A549 (cell line): Measurements from ENCODE around the gene AKAP6. TPM values are rescaled to one million over a fixed set of nuclear protein-coding genes. Genes with fewer than 3 reads are reported as not detected.

Experiments
- ATAC-seq, 2 experiments: fragments of 200-7000 bp in 1 of 2; fragments of >200 bp in 1 of 2; cut with Nextera tagmentation in 1 of 2; cut with Tn5 transposase in 1 of 2; 3 replicates each; pipeline versions ENCODE4 v1.8.0 to v1.9.1; 2018 to 2020; ENCODE audit warnings: mild to moderate bottlenecking in 1 of 2, moderate library complexity in 1 of 2
- CTCF ChIA-PET: fragments of 300-600 bp; sonication (Branson Sonifier 250); formaldehyde crosslinking; extraction: SDS; loops from one replicate; lab custom pipeline; 2021; ENCODE audit warnings: antibody characterized with exemption, inconsistent platforms; lab: Yijun Ruan, JAX
- POLR2A ChIA-PET: fragments of 350-600 bp; formaldehyde crosslinking; extraction: SDS; loops from one replicate; lab custom pipeline; 2021; ENCODE audit warnings: antibody characterized with exemption, inconsistent platforms; lab: Yijun Ruan, JAX
- DNase-seq, 2 experiments: peaks; one replicate each; pipeline versions ENCODE4 v3.0.0 to v3.0.0-alpha.2; 2011 to 2016; ENCODE audit warnings: low read depth in 1 of 2, low spot score in 1 of 2
- FAIRE-seq: peaks from 2 replicates; lab custom pipeline; 2011; peaks lifted over from hg19 to GRCh38; lab: Jason Lieb, UNC
- H3K27ac ChIP-seq, 2 experiments: fragments of >200 bp; sonication (Bioruptor Twin); formaldehyde crosslinking; 3 replicates each; pipeline ENCODE4 v1.5.1; 2016 to 2017
- H3K4me1 ChIP-seq: fragments of >200 bp; sonication (Bioruptor Twin); formaldehyde crosslinking; 3 replicates; pipeline ENCODE4 v1.6.1; 2016
- H3K4me2 ChIP-seq: fragments of >200 bp; sonication (Bioruptor Twin); formaldehyde crosslinking; 3 replicates; pipeline ENCODE4 v1.6.1; 2016
- H3K4me3 ChIP-seq: fragments of >200 bp; sonication (Bioruptor Twin); formaldehyde crosslinking; 3 replicates; pipeline ENCODE4 v1.5.1; 2016
- H3K9me3 ChIP-seq: fragments of >200 bp; sonication (Bioruptor Twin); formaldehyde crosslinking; 3 replicates; pipeline ENCODE4 v1.6.1; 2016
- BHLHE40 ChIP-seq: IDR thresholded peaks from 2 replicates; pipeline ENCODE4 v1.6.1; 2012; ENCODE audit warnings: low read depth, low read length, inconsistent platforms
- CHD4 ChIP-seq: fragments of 200-600 bp; sonication (generic); IDR thresholded peaks from 2 replicates; pipeline ENCODE4 v1.6.1; 2016; ENCODE audit warnings: antibody characterized with exemption, mild to moderate bottlenecking, borderline replicate concordance
- CTCF ChIP-seq: fragments of >200 bp; sonication (Bioruptor Twin); formaldehyde crosslinking; IDR thresholded peaks from 3 replicates; pipeline ENCODE4 v1.5.1; 2016
- EHMT2 ChIP-seq: fragments of 200-600 bp; sonication (generic); IDR thresholded peaks from 2 replicates; pipeline ENCODE4 v1.6.1; 2016; ENCODE audit warnings: antibody characterized with exemption, low read depth, mild to moderate bottlenecking, moderate library complexity
- FOSL2 ChIP-seq, 2 experiments: fragments of 450-650 bp in 1 of 2; fragments of >200 bp in 1 of 2; sonication (Bioruptor Twin) in 1 of 2; formaldehyde crosslinking; IDR thresholded peaks; 2 replicates each; pipeline versions ENCODE4 v1.5.0 to v1.6.1; 2016 to 2020; ENCODE audit warnings: mild to moderate bottlenecking in 1 of 2, moderate library complexity in 1 of 2
- HOXB5 ChIP-seq: fragments of 250-450 bp; sonication (Bioruptor Pico); IDR thresholded peaks from 2 replicates; pipeline ENCODE4 v1.5.0; 2020; ENCODE audit warnings: mild to moderate bottlenecking, moderate library complexity
- MAX ChIP-seq: IDR thresholded peaks from 2 replicates; pipeline ENCODE4 v1.6.1; 2012
- POLR2A ChIP-seq: IDR thresholded peaks from 2 replicates; pipeline ENCODE4 v1.6.1; 2012; ENCODE audit warnings: mild to moderate bottlenecking, low read length
- POLR2AphosphoS2 ChIP-seq: conservative IDR thresholded peaks from 2 replicates; pipeline ENCODE4 v1.6.1; 2012; ENCODE audit warnings: low read length, improper control_type of control experiment, inconsistent platforms
- RAD21 ChIP-seq, 2 experiments: fragments of >200 bp in 1 of 2; sonication (Bioruptor Twin) in 1 of 2; formaldehyde crosslinking in 1 of 2; IDR thresholded peaks in 1 of 2; conservative IDR thresholded peaks in 1 of 2; 2 replicates in 1 of 2; 3 replicates in 1 of 2; pipeline ENCODE4 v1.6.1; 2012 to 2018; ENCODE audit warnings: inconsistent platforms in 1 of 2
- RARB ChIP-seq: fragments of 250-450 bp; sonication (Bioruptor Pico); IDR thresholded peaks from 2 replicates; pipeline ENCODE4 v1.8.0; 2021; ENCODE audit warnings: mild to moderate bottlenecking, moderate library complexity
- RFX5 ChIP-seq: fragments of 450-650 bp; IDR thresholded peaks from 2 replicates; pipeline ENCODE4 v1.7.1; 2014; ENCODE audit warnings: antibody characterized with exemption, mild to moderate bottlenecking, moderate library complexity
- RNF2 ChIP-seq: fragments of 200-600 bp; sonication (generic); IDR thresholded peaks from 2 replicates; pipeline ENCODE4 v1.6.1; 2016; ENCODE audit warnings: low read depth, mild to moderate bottlenecking, antibody characterized with exemption, moderate library complexity, borderline replicate concordance
- USF2 ChIP-seq: fragments of 450-650 bp; IDR thresholded peaks from 2 replicates; pipeline ENCODE4 v1.6.1; 2014; ENCODE audit warnings: antibody characterized with exemption
- ZNF302 ChIP-seq: fragments of 250-450 bp; sonication (Bioruptor Pico); IDR thresholded peaks from 2 replicates; pipeline ENCODE4 v1.9.0; 2021; ENCODE audit warnings: inconsistent platforms, mild to moderate bottlenecking, moderate library complexity
- WGBS: methylation state at CpG from one replicate; pipeline ENCODE4 v1.1.6; 2017; ENCODE audit errors: missing lambda C conversion rate; 5-methylcytosine and 5-hydroxymethylcytosine counted together
- polyA plus RNA-seq, 4 experiments: library from polyadenylated mRNA; depleted of rRNA in 3 of 4; stranded (reverse); fragments of >200 nt; fragmentation: RNase III in 1 of 4; extraction: RNeasy Plus Mini Kit Qiagen cat#74134 plus additional on column Dnase treatment in 1 of 4; gene quantifications; 2 replicates in 3 of 4; 3 replicates in 1 of 4; pipeline ENCODE4 v1.2.3, GENCODE V29; 2011 to 2017
- TF ChIP-seq, protein P1 (sequence below): fragments of 250-450 bp; sonication (Bioruptor Pico); IDR thresholded peaks from 2 replicates; pipeline ENCODE4 v1.5.0; 2021; ENCODE audit warnings: mild to moderate bottlenecking, moderate library complexity, borderline replicate concordance

The AKAP6 gene
- polyA plus RNA-seq, 2 of the 4 experiments (the other 2 are of a cell fraction): 0.27 to 1.9 TPM

GRCh38 chr14:32363761-32364160, 34.7 kb downstream of the AKAP6 start:
- Histone ChIP-seq H3K9me3 (no peaks in the 10 kb centered on the region), H3K4me2 (no peak overlapping the region), H3K4me3 (no peak overlapping the region), H3K4me1 (0 out of 3 replicates have a peak, but pooled peaks cover 8% of the 10 kb centered on the region), H3K27ac (no peak overlapping the region)
- DNase-seq (no peak), ATAC-seq (no peak), FAIRE-seq (no peak)
- 82% methylated on average over 4 of the region's 4 CpGs for WGBS
- TF ChIP-seq BHLHE40: no peak
- ChIA-PET CTCF (interaction anchor here (0.6 to 2.3 kb wide), 4 partner anchors 18 to 732 kb away, joined by 3 to 5 read pairs (median 4); no protein-coding TSS in a partner anchor), POLR2A (no interaction called here)

GRCh38 chr14:32364941-32365340, 35.8 kb downstream of the AKAP6 start:
- DNase-seq: no peak
- no peak for FAIRE-seq
- no peaks in the 10 kb centered on the region for H3K9me3 ChIP-seq
- no peak overlapping the region for H3K4me2 ChIP-seq
- no peak overlapping the region for H3K4me3 ChIP-seq
- ChIA-PET POLR2A (no interaction called here), CTCF (interaction anchor here (0.6 to 2.3 kb wide), 3 partner anchors 10 to 591 kb away, joined by 3 to 5 read pairs (median 3); no protein-coding TSS in a partner anchor)
- 73% methylated on average over 1 of the region's 1 CpG for WGBS
- no peak overlapping the region; a peak in 1 of 6 replicates for H3K27ac ChIP-seq
- TF ChIP-seq HOXB5 (CRISPR knock-in tag): no peak
- TF ChIP-seq RNF2: no peak
- no peak for TF ChIP-seq POLR2A
- TF ChIP-seq, protein P1, sequence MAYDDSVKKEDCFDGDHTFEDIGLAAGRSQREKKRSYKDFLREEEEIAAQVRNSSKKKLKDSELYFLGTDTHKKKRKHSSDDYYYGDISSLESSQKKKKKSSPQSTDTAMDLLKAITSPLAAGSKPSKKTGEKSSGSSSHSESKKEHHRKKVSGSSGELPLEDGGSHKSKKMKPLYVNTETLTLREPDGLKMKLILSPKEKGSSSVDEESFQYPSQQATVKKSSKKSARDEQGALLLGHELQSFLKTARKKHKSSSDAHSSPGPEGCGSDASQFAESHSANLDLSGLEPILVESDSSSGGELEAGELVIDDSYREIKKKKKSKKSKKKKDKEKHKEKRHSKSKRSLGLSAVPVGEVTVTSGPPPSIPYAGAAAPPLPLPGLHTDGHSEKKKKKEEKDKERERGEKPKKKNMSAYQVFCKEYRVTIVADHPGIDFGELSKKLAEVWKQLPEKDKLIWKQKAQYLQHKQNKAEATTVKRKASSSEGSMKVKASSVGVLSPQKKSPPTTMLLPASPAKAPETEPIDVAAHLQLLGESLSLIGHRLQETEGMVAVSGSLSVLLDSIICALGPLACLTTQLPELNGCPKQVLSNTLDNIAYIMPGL (CRISPR knock-in tag): no peak
- TF ChIP-seq POLR2AphosphoS2: no peak
- no peak for TF ChIP-seq RFX5
- no peak for TF ChIP-seq MAX
- no peak for TF ChIP-seq USF2
- H3K4me1 ChIP-seq: 0 out of 3 replicates have a peak, but pooled peaks cover 8% of the 10 kb centered on the region
- ATAC-seq: no peak

GRCh38 chr14:32366256-32366879, 37.3 kb downstream of the AKAP6 start:
- ATAC-seq (peak; percentile 58 to 85; a peak in 4 of 6 replicates), DNase-seq (peak in 1 of 2 experiments; percentile 35)
- POLR2A ChIA-PET: no interaction called here

More at GRCh38 chr14:32366256-32366879, 37.3 kb downstream of the AKAP6 start:
- H3K27ac ChIP-seq: peak overlapping the region in 1 of 2 experiments; percentile 19; a peak in 1 of 6 replicates
- H3K4me3 ChIP-seq: no peak overlapping the region
- H3K9me3 ChIP-seq: no peaks in the 10 kb centered on the region
- H3K4me2 ChIP-seq: no peak overlapping the region; the same call in 2 of the 3 replicates
- peaks cover 21% of the 10 kb centered on the region for H3K4me1 ChIP-seq
- CTCF ChIA-PET: interaction anchor here (0.5 to 1.3 kb wide), 5 partner anchors 12 to 1000 kb away, joined by 3 to 4 read pairs (median 3); no protein-coding TSS in a partner anchor
- TF ChIP-seq CHD4 (no peak), FOSL2 (IDR thresholded peaks at IDR 0.05) (no peak), FOSL2 (CRISPR knock-in tag; IDR thresholded peaks at IDR 0.05) (no peak), EHMT2 (no peak), RAD21 (conservative IDR thresholded peaks at IDR 0.05 in 1 of 2, IDR thresholded peaks at IDR 0.05 in 1 of 2) (0 out of 5 replicates have a peak, but pooled peaks of 1 of the 2 experiments have one; percentile 11), ZNF302 (CRISPR knock-in tag) (no peak), RARB (CRISPR knock-in tag) (no peak), CTCF (no peak)
- FAIRE-seq: no peak
